A673 (cell line): Measurements from ENCODE around the gene TFIP11. TPM values are rescaled to one million over a fixed set of nuclear protein-coding genes. Genes with fewer than 3 reads are reported as not detected.
A peak's percentile ranks its signal among the peaks of the same experiment; 100 is the strongest.

Experiments
- BruUV-seq: library from RNA; stranded (reverse); fragments of 400-500 nt; replicated peaks from 2 replicates; lab custom pipeline; 2021; lab: Mats Ljungman, UMichigan
- CTCF ChIA-PET: fragments of 300-600 bp; sonication (Branson Sonifier 250); formaldehyde crosslinking; loops from one replicate; lab custom pipeline; 2022; ENCODE audit warnings: antibody characterized with exemption; lab: Charles Lee
- POLR2A ChIA-PET: fragments of 300-600 bp; sonication (Branson Sonifier 250); formaldehyde crosslinking; loops from one replicate; lab custom pipeline; 2022; ENCODE audit warnings: antibody characterized with exemption; ENCODE audit not compliant: low non-redundant PET; lab: Charles Lee
- DNase-seq: peaks from one replicate; pipeline ENCODE4 v3.0.0-alpha.2; 2015; ENCODE audit warnings: low spot score
- H3K27ac ChIP-seq: fragments of 200-600 bp; sonication (generic); 2 replicates; pipeline ENCODE4 v1.5.1; 2016; ENCODE audit warnings: mixed run types, low read depth, mild to moderate bottlenecking, mixed read lengths, antibody characterized with exemption, low read length; ENCODE audit not compliant: poor library complexity, severe bottlenecking
- H3K27me3 ChIP-seq: fragments of 200-600 bp; sonication (generic); replicated peaks from 2 replicates; pipeline ENCODE4 v1.6.1; 2017; ENCODE audit warnings: mixed run types, low read depth, mild to moderate bottlenecking, mixed read lengths, antibody characterized with exemption, low read length; ENCODE audit not compliant: insufficient read depth, poor library complexity
- H3K36me3 ChIP-seq: fragments of 200-600 bp; sonication (generic); 2 replicates; pipeline ENCODE4 v1.6.1; 2016; ENCODE audit warnings: mixed run types, mild to moderate bottlenecking, mixed read lengths, antibody characterized with exemption, low read length; ENCODE audit not compliant: insufficient read depth, poor library complexity, severe bottlenecking
- H3K4me1 ChIP-seq: fragments of 200-600 bp; sonication (generic); 2 replicates; pipeline ENCODE4 v1.6.1; 2017; ENCODE audit warnings: mixed run types, mild to moderate bottlenecking, mixed read lengths, antibody characterized with exemption, low read length; ENCODE audit not compliant: insufficient read depth, poor library complexity, severe bottlenecking
- H3K4me3 ChIP-seq: fragments of 200-600 bp; sonication (generic); 2 replicates; pipeline ENCODE4 v1.5.1; 2016; ENCODE audit warnings: low read depth, mixed run types, mild to moderate bottlenecking, mixed read lengths, low read length; ENCODE audit not compliant: poor library complexity, severe bottlenecking
- H3K9me3 ChIP-seq: fragments of 200-600 bp; sonication (generic); 2 replicates; pipeline ENCODE4 v1.6.1; 2016; ENCODE audit warnings: mixed run types, low read depth, mild to moderate bottlenecking, mixed read lengths, antibody characterized with exemption, low read length; ENCODE audit not compliant: poor library complexity, severe bottlenecking
- EZH2 ChIP-seq: fragments of 200-600 bp; sonication (generic); IDR thresholded peaks from 2 replicates; pipeline ENCODE4 v1.6.1; 2017; ENCODE audit warnings: borderline replicate concordance, low read depth, mild to moderate bottlenecking, mixed read lengths, antibody characterized with exemption, low read length; ENCODE audit not compliant: poor library complexity, severe bottlenecking
- intact Hi-C: fragments of 100-400 bp; cut with micrococcal nuclease; formaldehyde crosslinking; loops from one replicate; pipeline ENCODE4 v1.10.0; 2022; ENCODE audit not compliant: unreplicated experiment
- total RNA-seq: library from RNA; stranded (reverse); gene quantifications from 2 replicates; pipeline ENCODE4 v1.2.3, GENCODE V29; 2021
- TF ChIP-seq, protein P1 (sequence below): fragments of 300-800, 200-600 bp; sonication (generic); conservative IDR thresholded peaks from 2 replicates; pipeline ENCODE4 v1.5.1; 2017; ENCODE audit warnings: low read depth, mild to moderate bottlenecking, antibody characterized with exemption, low read length, moderate library complexity, mixed read lengths

Gene TFIP11
- total RNA-seq, 1 experiment from 2014 or later = 46.4 TPM

DNA sequence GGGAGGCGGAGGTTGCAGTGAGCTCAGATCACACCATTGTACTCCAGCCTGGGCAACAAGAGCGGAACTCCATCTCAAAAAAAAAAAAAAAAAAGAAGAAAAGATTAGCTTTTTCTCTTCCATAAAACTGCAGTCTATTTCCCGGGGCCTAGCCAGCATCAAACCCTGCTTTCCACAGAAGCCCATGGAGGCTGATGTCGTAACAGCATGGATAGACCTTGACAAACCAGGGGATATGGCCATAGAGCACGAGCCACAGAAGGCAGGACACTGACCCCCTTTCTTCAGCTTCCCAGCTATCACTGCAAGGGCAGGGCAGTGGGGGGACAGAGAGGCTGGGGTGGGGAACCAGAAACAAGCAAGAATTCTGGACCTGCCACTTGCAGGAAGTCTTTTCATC is 50.2 kb downstream of the TFIP11 start:
- intact Hi-C loops = no loop called here
- H3K4me3 ChIP-seq = no peak overlapping the region
- CTCF ChIA-PET = interaction anchor here (0.6 to 3.2 kb wide), 3 partner anchors 21 to 98 kb away, joined by 4 to 13 read pairs (median 5); no protein-coding TSS in a partner anchor
- POLR2A ChIA-PET = no interaction called here
- H3K27me3 ChIP-seq = no peaks in the 10 kb centered on the region
- H3K36me3 ChIP-seq = peaks cover 71% of the 10 kb centered on the region
- BruUV-seq = no TSS peak
- no peak for DNase-seq
- no peak overlapping the region for H3K27ac ChIP-seq
- no peaks in the 10 kb centered on the region for H3K9me3 ChIP-seq
- no peak for TF ChIP-seq EZH2
- TF ChIP-seq, protein P1, sequence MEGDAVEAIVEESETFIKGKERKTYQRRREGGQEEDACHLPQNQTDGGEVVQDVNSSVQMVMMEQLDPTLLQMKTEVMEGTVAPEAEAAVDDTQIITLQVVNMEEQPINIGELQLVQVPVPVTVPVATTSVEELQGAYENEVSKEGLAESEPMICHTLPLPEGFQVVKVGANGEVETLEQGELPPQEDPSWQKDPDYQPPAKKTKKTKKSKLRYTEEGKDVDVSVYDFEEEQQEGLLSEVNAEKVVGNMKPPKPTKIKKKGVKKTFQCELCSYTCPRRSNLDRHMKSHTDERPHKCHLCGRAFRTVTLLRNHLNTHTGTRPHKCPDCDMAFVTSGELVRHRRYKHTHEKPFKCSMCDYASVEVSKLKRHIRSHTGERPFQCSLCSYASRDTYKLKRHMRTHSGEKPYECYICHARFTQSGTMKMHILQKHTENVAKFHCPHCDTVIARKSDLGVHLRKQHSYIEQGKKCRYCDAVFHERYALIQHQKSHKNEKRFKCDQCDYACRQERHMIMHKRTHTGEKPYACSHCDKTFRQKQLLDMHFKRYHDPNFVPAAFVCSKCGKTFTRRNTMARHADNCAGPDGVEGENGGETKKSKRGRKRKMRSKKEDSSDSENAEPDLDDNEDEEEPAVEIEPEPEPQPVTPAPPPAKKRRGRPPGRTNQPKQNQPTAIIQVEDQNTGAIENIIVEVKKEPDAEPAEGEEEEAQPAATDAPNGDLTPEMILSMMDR = no peak
- H3K4me1 ChIP-seq = no peaks in the 10 kb centered on the region

DNA sequence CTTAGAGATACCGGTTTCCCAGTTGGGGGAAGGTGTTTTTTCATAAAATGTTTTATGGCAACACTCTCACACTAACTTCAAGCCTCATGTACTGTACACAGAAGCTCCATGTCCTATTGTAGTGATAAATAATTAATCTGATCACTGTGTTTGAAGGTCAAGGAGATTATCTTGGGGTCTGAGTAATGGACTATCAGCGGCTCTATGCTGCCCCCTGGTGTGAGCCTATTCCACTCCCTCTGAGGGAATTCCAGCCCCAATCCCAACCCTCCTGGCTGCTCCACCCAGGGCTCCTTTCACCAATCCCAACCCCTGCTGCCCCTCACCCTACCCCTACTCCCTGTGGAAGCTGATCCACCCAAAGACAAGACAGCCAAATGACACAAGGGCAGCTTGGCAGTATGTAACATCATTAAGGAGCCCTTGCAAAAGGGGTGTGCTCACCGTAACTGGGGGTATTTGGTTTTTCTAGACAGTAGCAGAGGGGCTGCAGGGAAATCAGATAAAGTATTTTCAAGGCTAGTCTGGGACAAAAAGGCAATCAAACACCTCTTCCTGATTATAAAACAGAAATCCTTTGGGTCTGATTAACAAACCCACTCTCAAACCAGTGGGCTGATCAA is 51.0 kb downstream of the TFIP11 start:
- CTCF ChIA-PET = interaction anchor here (0.6 to 3.2 kb wide), 4 partner anchors 64 to 442 kb away, joined by 3 to 13 read pairs (median 4); no protein-coding TSS in a partner anchor
- TF ChIP-seq EZH2 = no peak
- TF ChIP-seq, protein P1 = peak; percentile 86
- no TSS peak for BruUV-seq
- DNase-seq = peak; percentile 56
- POLR2A ChIA-PET = no interaction called here
- Histone ChIP-seq H3K36me3 (peaks cover 70% of the 10 kb centered on the region), H3K27ac (no peak overlapping the region), H3K4me3 (no peak overlapping the region), H3K9me3 (no peaks in the 10 kb centered on the region), H3K27me3 (no peaks in the 10 kb centered on the region), H3K4me1 (no peaks in the 10 kb centered on the region)
- intact Hi-C loops = loop anchor here (1.0 kb wide), 1 partner anchor 63 kb away; no protein-coding TSS in a partner anchor

DNA sequence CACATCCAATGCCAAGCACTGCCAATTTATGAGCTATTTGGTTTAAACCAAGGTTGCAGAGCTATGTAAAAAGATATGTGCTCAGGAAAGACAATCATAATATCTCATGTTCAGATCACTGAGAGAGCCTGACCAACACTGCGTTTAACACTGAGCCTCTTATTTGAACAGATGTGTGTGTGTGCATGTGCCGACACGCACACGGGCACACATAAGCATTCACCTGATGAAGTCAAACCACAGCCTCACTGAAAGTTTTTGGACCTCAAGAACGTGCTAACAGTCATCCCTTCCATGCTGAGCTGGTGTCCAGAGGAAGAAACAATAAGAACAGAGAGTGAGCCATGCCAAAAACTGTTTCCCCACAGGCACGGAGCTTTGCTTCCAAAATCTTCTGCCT is 52.1 kb downstream of the TFIP11 start:
- DNase-seq = no peak
- Histone ChIP-seq H3K36me3 (peaks cover 60% of the 10 kb centered on the region), H3K4me1 (no peaks in the 10 kb centered on the region), H3K9me3 (no peaks in the 10 kb centered on the region), H3K27ac (no peak overlapping the region), H3K27me3 (no peaks in the 10 kb centered on the region), H3K4me3 (no peak overlapping the region)
- ChIA-PET POLR2A (no interaction called here), CTCF (interaction anchor here (1.2 to 3.2 kb wide), 2 partner anchors 62 to 96 kb away, joined by 3 to 13 read pairs; no protein-coding TSS in a partner anchor)
- no TSS peak for BruUV-seq
- intact Hi-C loops = no loop called here
- TF ChIP-seq, protein P1 = no peak
- TF ChIP-seq EZH2 = no peak
